HG03095 (cell line): ENCODE results near the gene B9D2.
"Not testable (repeated sequence)": the region's sequence is repeated elsewhere in the genome, so short reads cannot be mapped to it uniquely, and the experiment has no call there.

Experiments used
- ATAC-seq: cut with Tn5 transposase; IDR thresholded peaks from one replicate; pipeline ENCODE4 v1.9.1; 2021; ENCODE audit warnings: moderate library complexity; ENCODE audit not compliant: unreplicated experiment

Gene B9D2

DNA sequence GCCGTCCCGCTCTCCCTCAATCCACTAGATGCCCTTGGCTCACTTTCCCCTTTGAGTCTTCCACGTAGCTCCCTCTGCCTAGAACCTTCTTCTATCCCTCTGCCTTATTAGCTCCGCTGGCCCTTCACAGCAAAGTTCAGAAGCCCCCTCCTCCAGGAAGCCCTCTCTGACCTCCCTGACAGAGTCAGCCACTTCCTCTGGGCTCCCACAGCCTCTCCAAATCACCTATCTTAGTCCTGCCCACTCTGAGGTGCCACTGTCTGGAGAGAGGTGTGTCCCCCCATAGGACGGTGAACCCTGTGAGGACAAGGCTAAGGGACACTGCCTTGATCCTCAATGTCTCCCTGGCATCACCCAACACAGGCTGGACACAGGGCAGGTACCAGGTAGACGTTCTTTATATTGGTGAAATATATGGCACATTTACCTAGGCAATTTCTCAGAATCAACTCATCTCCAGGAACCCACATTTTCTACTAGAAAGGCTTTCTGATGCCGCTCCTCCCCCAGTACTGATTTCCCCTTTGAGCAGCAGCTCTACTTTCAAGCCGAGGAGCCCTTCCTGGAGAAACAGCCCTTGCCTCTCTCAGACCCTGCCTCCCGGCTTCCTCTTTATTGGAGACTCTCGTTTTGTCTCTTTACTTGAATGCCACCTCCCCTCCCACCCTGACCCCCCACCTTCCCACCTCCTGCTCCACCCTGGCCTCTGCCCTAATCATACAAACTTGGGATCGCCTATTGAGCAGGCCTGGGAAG is 6.8 kb downstream of the B9D2 start:
- no peak for ATAC-seq

GRCh38 chr19:41355802-41356201 is 8.1 kb downstream of the B9D2 start:
- no peak for ATAC-seq

DNA sequence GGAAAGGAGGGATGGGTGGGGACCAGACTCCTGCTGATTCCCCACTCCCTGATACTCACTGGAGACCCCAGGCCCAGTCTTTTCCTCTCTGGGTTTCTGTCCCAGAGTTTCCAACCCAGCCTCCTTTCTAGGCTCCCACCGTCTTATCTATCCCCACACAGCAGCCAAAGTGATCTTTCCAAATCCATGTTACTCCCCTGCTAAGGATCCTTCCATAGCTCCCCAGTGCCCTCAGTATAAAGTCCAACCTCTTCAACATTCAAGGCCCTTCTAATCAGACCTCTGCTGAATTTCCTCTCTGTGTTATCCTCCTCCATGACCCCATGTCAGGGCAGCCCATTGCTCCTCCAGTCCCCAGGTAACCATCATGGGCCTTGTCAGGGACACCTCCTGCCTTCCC is 8.9 kb downstream of the B9D2 start:
- no peak for ATAC-seq

DNA sequence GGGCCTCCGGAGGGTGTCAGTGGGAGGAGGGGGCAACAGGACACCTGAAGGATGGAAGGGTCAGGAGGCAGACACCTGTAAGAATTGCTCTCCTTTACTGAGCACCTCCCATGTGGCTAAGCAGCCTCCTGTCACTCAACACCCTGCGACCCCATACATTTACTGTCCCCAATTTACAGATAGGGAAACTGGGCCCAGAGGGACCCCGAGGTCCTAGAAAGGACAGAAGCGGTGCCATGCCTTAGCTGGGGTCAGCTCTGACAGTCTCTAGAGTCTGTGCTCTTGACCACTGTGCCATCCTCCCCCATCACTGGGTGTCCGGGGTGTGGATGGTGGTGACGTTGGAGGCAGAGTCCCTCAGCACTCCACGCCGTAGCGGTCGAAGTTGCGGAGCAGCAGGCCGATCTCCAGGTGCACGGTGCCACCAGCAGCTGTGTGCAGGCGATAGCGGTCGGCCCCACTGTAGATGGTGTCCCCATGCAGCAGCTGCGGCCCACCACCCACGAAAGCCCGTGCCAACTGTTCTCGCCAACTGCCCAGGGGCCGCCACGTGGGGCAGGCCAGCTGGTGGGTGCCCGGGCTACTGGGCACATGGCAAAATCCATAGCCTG is 9.5 kb downstream of the B9D2 start:
- ATAC-seq: no peak

DNA sequence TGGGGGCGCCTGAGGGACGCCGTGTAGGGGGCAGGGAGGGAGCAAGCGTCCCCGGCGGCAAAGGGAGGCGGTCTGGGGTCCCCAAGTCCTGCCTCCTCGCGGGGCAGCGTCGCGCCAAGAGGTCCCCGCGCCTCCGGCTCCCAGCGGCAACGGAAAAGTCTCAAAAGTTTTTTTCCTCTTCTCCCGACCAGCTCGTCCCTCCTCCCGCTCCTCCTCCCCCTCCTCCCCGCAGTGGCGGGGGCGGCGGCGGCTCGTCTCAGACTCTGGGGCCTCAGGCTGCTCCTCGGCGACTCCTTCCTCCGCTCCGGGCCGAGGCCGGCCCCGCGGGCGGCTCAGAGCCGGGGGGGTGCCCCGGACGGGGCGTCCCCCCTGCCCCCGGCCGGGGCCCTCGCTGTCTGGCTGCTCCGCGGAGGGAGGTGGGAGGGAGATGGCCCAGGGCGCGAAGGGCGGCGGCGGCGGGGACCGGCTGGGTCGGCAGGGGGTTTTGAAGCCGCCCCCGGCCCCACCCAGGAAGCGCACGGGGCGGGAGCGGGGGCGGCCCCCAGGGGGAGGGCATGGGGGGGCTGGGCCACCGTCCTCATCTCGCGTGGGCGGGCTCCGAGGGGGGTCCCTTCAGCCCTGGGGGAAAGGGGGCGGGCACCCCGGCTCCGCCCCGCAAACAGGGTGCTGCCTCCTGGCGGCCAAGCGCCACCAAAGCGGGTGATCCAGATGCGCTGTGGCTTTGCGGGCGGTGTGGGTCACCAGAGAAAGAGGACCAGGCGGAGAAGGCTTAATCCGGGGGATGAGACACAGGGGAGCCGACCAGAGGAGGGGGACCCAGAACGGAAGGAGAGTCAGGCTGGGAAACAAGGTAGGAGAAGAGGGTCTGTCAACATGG is 10.2 kb downstream of the B9D2 start, which contains the start of gene TGFB1:
Gene TGFB1, minus strand, starts transcription at position 457 of the 877 bp plus-strand sequence. CDS start 878 bp downstream, outside the sequence.
- ATAC-seq: no peak

DNA sequence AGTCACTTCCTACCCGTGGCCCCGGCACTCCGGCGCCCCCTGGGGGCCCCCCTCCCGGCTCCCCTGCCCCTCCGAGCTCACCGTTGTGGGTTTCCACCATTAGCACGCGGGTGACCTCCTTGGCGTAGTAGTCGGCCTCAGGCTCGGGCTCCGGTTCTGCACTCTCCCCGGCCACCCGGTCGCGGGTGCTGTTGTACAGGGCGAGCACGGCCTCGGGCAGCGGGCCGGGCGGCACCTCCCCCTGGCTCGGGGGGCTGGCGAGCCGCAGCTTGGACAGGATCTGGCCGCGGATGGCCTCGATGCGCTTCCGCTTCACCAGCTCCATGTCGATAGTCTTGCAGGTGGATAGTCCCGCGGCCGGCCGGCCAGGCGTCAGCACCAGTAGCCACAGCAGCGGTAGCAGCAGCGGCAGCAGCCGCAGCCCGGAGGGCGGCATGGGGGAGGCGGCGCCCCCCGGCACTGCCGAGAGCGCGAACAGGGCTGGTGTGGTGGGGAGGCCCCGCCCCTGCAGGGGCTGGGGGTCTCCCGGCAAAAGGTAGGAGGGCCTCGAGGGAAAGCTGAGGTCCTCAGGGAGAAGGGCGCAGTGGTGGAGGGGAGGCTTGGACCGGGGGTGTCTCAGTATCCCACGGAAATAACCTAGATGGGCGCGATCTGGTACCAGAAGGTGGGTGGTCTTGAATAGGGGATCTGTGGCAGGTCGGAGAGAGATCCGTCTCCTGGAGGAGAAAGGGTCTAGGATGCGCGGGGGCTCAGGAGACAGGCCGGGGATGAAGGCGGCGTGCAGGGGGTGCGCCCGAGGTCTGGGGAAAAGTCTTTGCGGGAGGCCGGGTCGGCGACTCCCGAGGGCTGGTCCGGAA is 11.1 kb downstream of the B9D2 start:
- no peak for ATAC-seq

DNA sequence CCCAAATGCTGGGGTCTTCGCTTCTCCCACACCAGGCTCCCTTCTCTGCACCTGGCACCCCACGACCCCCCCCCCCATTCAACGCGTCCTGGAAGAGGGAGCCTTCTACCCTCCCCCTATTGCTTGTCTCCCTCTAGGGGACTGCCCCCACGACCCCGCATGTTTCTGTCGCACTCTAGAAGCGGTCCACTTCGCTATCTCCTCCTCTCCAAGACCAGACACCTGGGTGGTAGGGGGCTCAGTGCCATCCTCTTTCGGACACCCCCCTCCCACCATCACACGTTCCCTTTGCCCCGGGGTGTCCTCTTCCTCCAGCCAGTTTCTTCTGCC is 11.7 kb downstream of the B9D2 start:
- ATAC-seq: no peak

DNA sequence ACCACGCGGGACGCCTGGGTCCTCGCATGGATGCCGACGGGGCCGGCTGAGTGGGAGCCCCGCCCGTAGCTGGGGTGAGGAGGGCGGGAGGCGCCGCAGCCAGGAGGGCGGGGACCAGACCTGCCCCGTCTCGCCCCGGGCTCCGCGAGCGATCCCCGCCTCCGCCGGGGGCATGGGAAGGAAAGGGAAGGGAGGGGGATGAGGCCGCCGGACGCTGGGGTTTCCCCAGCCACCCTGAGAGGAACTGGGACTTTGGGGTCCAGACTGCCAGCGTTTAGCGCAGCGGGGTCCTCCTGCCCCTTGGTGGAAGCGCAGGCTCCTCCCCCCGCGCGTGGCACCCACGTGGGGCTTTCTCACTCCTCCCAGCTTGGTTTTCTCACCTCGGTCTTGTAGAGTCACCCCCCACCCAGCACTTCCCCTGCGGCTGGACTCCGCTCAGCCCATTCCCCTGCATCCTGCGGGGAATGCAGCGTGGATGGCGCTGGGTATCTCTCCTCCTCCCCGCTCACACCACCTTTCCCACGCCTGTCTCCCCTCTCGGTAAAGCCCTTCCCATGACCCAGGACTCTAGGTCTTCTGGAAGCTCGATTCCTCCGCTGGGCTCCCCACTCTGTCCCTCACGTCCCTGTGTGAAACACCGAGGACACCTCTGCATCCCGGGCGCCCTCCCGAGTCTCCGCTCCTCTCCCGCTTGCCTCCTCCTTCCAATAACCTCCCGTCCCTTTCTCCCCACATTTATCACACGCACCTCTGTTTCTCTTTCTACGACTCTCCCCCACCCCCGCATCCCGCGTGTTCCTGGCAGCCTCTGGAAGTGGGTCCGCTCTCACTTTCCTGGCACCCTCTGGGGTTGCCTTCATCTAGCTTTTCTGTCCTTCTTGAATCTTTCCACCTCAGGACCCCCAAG is 12.4 kb downstream of the B9D2 start:
- peak; percentile 36 for ATAC-seq

DNA sequence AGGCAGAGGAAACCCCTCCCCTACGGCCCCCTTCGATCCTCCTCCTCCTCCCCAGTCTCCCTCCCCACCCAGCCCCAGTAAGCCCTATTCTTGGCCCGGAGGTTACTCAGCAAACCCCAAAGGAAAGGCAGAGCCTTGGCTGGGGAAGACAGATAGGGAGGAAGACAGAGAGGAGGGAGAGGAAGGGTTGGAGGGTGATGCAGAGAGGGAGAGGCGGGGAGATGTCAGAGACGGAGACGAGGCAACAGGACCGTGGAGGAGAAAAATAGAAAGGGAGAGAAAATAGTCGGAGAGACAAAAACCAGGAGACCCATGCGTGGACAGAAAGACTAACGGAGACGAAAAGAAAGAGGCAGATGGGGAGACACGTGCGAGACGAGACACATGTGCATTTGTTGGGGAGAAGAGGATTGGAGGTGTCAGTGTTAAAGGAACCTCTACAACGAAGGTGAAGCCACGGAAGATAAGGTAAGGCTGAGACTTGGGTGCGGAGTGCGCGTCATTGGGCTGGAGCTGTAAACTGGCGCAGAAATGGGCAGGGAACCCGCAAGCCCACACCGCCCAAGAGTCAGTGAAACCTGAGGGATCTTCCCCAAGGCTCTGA is 13.1 kb downstream of the B9D2 start:
- ATAC-seq: no peak

DNA sequence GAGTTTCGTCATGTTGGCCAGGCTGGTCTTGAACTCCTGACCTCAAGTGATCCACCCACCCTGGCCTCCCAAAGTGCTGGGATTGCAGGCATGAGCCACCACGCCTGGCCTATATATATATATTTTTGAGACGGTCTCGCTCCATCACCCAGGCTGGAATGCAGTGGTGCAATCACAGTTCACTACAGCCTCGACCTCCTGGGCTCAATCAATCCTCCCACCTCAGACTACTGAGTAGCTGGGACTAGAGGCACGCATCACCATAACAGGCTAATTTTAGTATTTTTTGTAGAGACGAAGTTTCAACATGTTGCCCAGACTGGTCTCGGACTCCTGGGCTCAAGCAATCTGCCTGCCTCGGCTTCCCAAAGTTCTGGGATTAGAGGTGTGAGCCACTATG is 17.0 kb downstream of the B9D2 start:
- ATAC-seq: not testable (repeated sequence)

DNA sequence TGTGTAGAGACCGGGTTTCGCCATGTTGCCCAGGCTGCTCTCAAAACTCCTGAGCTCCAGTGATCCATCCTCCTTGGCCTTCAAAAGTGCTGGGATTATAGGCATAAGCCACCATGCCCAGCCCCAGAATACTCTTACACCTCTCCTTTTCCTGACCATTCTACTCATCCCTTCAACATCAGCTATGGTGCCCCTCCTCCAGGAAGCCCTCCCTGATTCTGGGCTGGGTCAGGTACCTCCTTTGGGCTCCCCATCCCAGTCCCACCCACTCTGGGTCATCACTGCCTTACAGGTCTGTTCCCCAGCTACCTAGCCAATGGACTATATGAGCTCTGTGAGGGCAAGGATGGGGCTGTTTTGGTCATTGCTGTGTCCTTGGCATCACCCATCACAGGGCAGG is 19.8 kb downstream of the B9D2 start:
- ATAC-seq: no peak

GRCh38 chr19:41341669-41342490 is 22.1 kb downstream of the B9D2 start:
- no peak for ATAC-seq

DNA sequence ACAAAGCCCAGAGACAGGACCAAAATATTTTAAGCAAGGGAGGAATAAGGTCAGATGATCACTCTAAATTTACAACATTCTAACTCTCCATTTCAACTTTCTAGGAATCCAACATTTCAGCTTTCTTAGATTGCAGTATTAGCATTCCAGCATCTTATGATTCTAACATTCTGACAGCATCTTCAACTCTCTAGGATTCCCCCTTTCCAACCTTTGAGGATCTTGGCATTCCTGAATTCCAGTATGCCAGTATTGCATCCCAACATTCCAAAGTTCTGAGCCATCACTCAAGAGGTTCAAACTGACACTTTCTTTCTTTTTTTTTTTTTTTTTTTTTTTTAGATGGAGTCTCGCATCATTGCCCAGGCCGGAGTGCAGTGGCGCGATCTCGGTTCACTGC is 24.0 kb downstream of the B9D2 start:
- no peak for ATAC-seq

DNA sequence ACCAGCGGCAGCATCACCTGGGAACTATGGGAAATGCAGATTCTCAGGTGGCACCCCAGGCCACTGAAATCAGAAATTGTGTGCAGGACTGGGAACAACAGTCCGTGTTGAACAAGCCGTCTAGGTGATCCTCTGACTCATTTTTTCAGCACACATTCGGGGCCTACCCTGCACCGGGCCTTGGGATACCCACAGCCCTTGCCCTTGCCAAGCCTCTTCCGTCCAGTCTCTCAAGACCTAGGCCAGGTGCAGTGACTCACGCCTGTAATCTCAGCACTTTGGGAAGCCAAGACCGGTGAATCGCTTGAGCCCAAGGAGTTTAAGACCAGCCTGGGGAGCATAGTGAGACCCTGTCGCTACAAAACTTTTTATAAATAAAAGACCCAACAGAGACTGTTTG is 28.5 kb downstream of the B9D2 start:
- ATAC-seq: no peak

GRCh38 chr19:41334793-41335192 is 29.2 kb downstream of the B9D2 start:
- no peak for ATAC-seq

DNA sequence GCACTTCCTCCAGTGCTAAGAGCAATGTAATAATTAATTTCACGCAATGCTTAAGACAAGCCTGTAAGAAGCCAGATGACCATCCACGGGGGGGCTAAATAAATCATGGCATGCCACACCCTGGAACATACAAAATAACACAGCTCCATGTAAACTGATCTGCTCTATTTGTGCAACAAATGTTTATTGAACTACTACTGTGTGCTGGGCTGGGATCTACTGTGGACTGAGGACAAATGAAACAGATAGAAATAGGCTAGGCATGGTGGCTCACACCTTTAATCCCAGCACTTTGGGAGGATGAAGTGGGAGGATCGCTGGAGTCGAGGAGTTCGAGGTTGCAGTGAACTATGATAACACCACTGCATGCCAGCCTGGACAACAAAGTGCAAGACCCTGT is 31.5 kb downstream of the B9D2 start:
- no peak for ATAC-seq

GRCh38 chr19:41332000-41332399 is 31.9 kb downstream of the B9D2 start:
- ATAC-seq: no peak

DNA sequence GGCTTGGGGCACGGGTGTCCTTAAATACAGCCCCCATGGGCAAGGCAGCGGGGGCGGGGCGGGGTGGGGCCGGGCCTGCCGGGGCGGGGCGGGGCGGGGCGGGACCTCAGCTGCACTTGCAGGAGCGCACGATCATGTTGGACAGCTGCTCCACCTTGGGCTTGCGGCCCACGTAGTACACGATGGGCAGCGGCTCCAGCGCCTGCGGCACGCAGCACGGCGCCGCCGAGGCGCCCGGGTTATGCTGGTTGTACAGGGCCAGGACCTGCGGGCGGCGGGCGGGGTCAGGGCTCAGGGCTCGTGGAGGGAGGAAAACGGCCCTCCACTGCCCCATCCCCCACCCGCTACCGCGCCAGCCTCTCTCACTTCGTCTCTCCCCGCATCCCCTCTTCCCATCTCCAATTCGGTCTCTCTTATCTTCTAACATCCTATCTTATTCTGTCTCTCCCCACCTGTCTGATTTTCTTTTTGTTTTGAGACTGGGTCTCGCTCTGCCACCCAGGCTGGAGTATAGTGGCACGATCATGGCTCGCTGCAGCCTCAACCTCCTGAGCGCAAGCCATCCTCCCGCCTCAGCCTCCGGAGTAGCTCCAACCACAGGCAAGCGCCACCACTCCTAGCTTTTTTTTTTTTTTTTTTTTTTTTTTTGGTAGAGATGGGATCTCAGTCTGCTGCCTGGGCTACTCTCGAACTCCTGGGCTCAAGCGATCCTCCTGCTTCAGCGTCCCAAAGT is 32.8 kb downstream of the B9D2 start:
- ATAC-seq: no peak
